Measurements from ENCODE around the gene CELSR1. TPM values are rescaled to one million over a fixed set of nuclear protein-coding genes. Genes with fewer than 3 reads are reported as not detected.
A peak's percentile ranks its signal among the peaks of the same experiment; 100 is the strongest.

CELSR1 gene
- total and polyA plus RNA-seq, 2 of the 13 experiments (the other 11 are each of a cell fraction or from before 2014, with no cell fraction given) = 0.78 to 1.8 TPM

- TF ChIP-seq ZNF687 (CRISPR knock-in tag; IDR thresholded peaks at IDR 0.05) (peak; percentile 50), SIX4 (CRISPR knock-in tag; IDR thresholded peaks at IDR 0.05) (no peak), NFRKB (IDR thresholded peaks at IDR 0.05) (no peak), MIXL1 (CRISPR knock-in tag; IDR thresholded peaks at IDR 0.05) (no peak), NAIF1 (CRISPR knock-in tag; IDR thresholded peaks at IDR 0.05; ENCODE audit: borderline replicate concordance) (no peak), SAP130 (CRISPR knock-in tag; IDR thresholded peaks at IDR 0.05; ENCODE audit: low read depth) (peak; percentile 33; the same call in 1 of the 2 replicates), LCORL (IDR thresholded peaks at IDR 0.05) (no peak), LCORL (CRISPR knock-in tag; IDR thresholded peaks at IDR 0.05) (peak; percentile 35; the same call in 1 of the 2 replicates), ARNT (IDR thresholded peaks at IDR 0.05) (no peak), HNF4G (IDR thresholded peaks at IDR 0.05; ENCODE audit: borderline replicate concordance, low read depth, low read length) (0 out of 2 replicates have a peak, but pooled peaks have one; percentile 12), HNF4G (CRISPR knock-in tag; IDR thresholded peaks at IDR 0.05; ENCODE audit: borderline replicate concordance, low read depth) (no peak), ERF (CRISPR knock-in tag; IDR thresholded peaks at IDR 0.05) (no peak), ZNF441 (CRISPR knock-in tag; IDR thresholded peaks at IDR 0.05; ENCODE audit: borderline replicate concordance) (no peak), PPARG (CRISPR knock-in tag; conservative IDR thresholded peaks at IDR 0.05) (no peak), THRA (CRISPR knock-in tag; IDR thresholded peaks at IDR 0.05; ENCODE audit: borderline replicate concordance) (no peak), PAXIP1 (CRISPR knock-in tag; conservative IDR thresholded peaks at IDR 0.05) (0 out of 2 replicates have a peak, but pooled peaks have one; percentile 28), SP5 (CRISPR knock-in tag; IDR thresholded peaks at IDR 0.05; ENCODE audit: borderline replicate concordance, low read depth) (no peak), ZNF674 (CRISPR knock-in tag; IDR thresholded peaks at IDR 0.05; ENCODE audit: low read depth) (no peak), ZZZ3 (CRISPR knock-in tag; IDR thresholded peaks at IDR 0.05; ENCODE audit: borderline replicate concordance) (no peak), SAFB2 (CRISPR knock-in tag; IDR thresholded peaks at IDR 0.05; ENCODE audit: borderline replicate concordance, low read depth) (no peak), ZNF367 (CRISPR knock-in tag; IDR thresholded peaks at IDR 0.05; ENCODE audit: borderline replicate concordance) (no peak), HDAC2 (CRISPR knock-in tag; IDR thresholded peaks at IDR 0.05) (no peak), SMYD3 (CRISPR knock-in tag; IDR thresholded peaks at IDR 0.05) (no peak)
Observed at GRCh38 chr22:46370584-46371291, 166.7 kb downstream of the CELSR1 start (continued).
